Measurements from ENCODE around the gene MAP1LC3B2. TPM values are rescaled to one million over a fixed set of nuclear protein-coding genes. Genes with fewer than 3 reads are reported as not detected.

Gene MAP1LC3B2
- total RNA-seq, 1 donor from 2014 or later = 0.82 TPM

- H3K36me3 Mint-ChIP-seq (ENCODE audit: low read depth) = no peaks in the 10 kb centered on the region
- H3K27me3 Mint-ChIP-seq (ENCODE audit: low read depth) = peaks cover 4% of the 10 kb centered on the region
- H3K27ac Mint-ChIP-seq (ENCODE audit: unreplicated experiment) = no peak overlapping the region
- peak overlapping the region; percentile 6 for H3K4me3 Mint-ChIP-seq
- no peaks in the 10 kb centered on the region for H3K9me3 Mint-ChIP-seq
- DNase-seq (ENCODE audit: low read depth, low spot score) = no peak
- TF ChIP-seq CTCF (conservative IDR thresholded peaks at IDR 0.05) = no peak
- peaks cover 37% of the 10 kb centered on the region for H3K4me1 Mint-ChIP-seq
Measured at GRCh38 chr12:116542345-116542956, 16.7 kb upstream of the MAP1LC3B2 start.

GRCh38 chr12:116544656-116545055, 14.5 kb upstream of the MAP1LC3B2 start:
- DNase-seq (ENCODE audit: low read depth, low spot score) = no peak
- no peak for TF ChIP-seq CTCF (conservative IDR thresholded peaks at IDR 0.05)
- Mint-ChIP-seq H3K4me1 (peaks cover 17% of the 10 kb centered on the region), H3K27ac (ENCODE audit: unreplicated experiment) (no peak overlapping the region), H3K27me3 (ENCODE audit: low read depth) (peaks cover 4% of the 10 kb centered on the region), H3K4me3 (no peak overlapping the region), H3K9me3 (no peaks in the 10 kb centered on the region), H3K36me3 (ENCODE audit: low read depth) (no peaks in the 10 kb centered on the region)

- DNase-seq (ENCODE audit: low read depth, low spot score) = no peak
- Mint-ChIP-seq H3K36me3 (ENCODE audit: low read depth) (no peaks in the 10 kb centered on the region), H3K27me3 (ENCODE audit: low read depth) (peaks cover under 1% of the 10 kb centered on the region), H3K9me3 (no peaks in the 10 kb centered on the region), H3K27ac (ENCODE audit: unreplicated experiment) (no peak overlapping the region), H3K4me3 (no peak overlapping the region), H3K4me1 (peaks cover 12% of the 10 kb centered on the region)
- no peak for TF ChIP-seq CTCF (conservative IDR thresholded peaks at IDR 0.05)
Measured at GRCh38 chr12:116545144-116545543, 14.0 kb upstream of the MAP1LC3B2 start.

GRCh38 chr12:116545936-116546335, 13.2 kb upstream of the MAP1LC3B2 start:
- TF ChIP-seq CTCF (conservative IDR thresholded peaks at IDR 0.05) = no peak
- no peak overlapping the region for H3K27ac Mint-ChIP-seq (ENCODE audit: unreplicated experiment)

GRCh38 chr12:116547955-116548501, 11.2 kb upstream of the MAP1LC3B2 start:
- DNase-seq (ENCODE audit: low read depth, low spot score) = no peak
- H3K27me3 Mint-ChIP-seq (ENCODE audit: low read depth) = no peaks in the 10 kb centered on the region
- H3K9me3 Mint-ChIP-seq = no peaks in the 10 kb centered on the region
- H3K27ac Mint-ChIP-seq (ENCODE audit: unreplicated experiment) = no peak overlapping the region
- no peaks in the 10 kb centered on the region for H3K36me3 Mint-ChIP-seq (ENCODE audit: low read depth)
- no peak for TF ChIP-seq CTCF (conservative IDR thresholded peaks at IDR 0.05)
- H3K4me1 Mint-ChIP-seq = peaks cover under 1% of the 10 kb centered on the region
- H3K4me3 Mint-ChIP-seq = no peak overlapping the region

More at GRCh38 chr12:116545936-116546335, 13.2 kb upstream of the MAP1LC3B2 start:
- Mint-ChIP-seq H3K4me3 (no peak overlapping the region), H3K36me3 (ENCODE audit: low read depth) (no peaks in the 10 kb centered on the region), H3K27me3 (ENCODE audit: low read depth) (no peaks in the 10 kb centered on the region), H3K4me1 (peaks cover 5% of the 10 kb centered on the region), H3K9me3 (no peaks in the 10 kb centered on the region)
- no peak for DNase-seq (ENCODE audit: low read depth, low spot score)

All from neural crest cell (in vitro differentiated cells).